OCI-M2 (cell line): ENCODE data around the gene MOXD1.

ENCODE experiments used
- DNase-seq: peaks from one replicate; lab custom pipeline; 2025; ENCODE audit not compliant: unreplicated experiment; lab: John Stamatoyannopoulos, UW

MOXD1 gene

GRCh38 chr6:132246632-132247270, 154.5 kb downstream of the MOXD1 start:
- no peak for DNase-seq

GRCh38 chr6:132246120-132246617, 155.1 kb downstream of the MOXD1 start:
- no peak for DNase-seq
